Esophagus muscularis mucosa (tissue), 3 donors: ENCODE measurements around the gene UBA52.

Source experiments
- CTCF ChIP-seq, 3 experiments: fragments of 200-600 bp in 2 of 3; fragments of 450-650 bp in 1 of 3; sonication (generic) in 2 of 3; IDR thresholded peaks; one replicate each; pipeline ENCODE4 v1.5.1; 2017 to 2019; ENCODE audit warnings: antibody characterized with exemption in 3 of 3, mild to moderate bottlenecking in 2 of 3, moderate library complexity in 1 of 3
- POLR2A ChIP-seq: fragments of 450-650 bp; IDR thresholded peaks from one replicate; pipeline ENCODE4 v1.6.1; 2017; ENCODE audit warnings: antibody characterized with exemption, moderate library complexity, mild to moderate bottlenecking, low read depth

- no peak for TF ChIP-seq CTCF (IDR thresholded peaks at IDR 0.05)
- no peak for TF ChIP-seq POLR2A
Observed at GRCh38 chr19:18603958-18604819, 32.5 kb downstream of the UBA52 start.
